ENCODE measurements around the gene PRDM16. TPM values are rescaled to one million over a fixed set of nuclear protein-coding genes. Genes with fewer than 3 reads are reported as not detected.

Gene PRDM16
- total and polyA plus RNA-seq, 7 donors = 0.04 to 1.2 (median 0.31) TPM

- Histone ChIP-seq H3K36me3 (ENCODE audit: insufficient read depth in 1 of 2, low read depth in 1 of 2) (no peaks in the 10 kb centered on the region), H3K9me3 (no peaks in the 10 kb centered on the region), H3K4me1 (no peaks in the 10 kb centered on the region), H3K27ac (peak overlapping the region; percentile 32), H3K4me3 (no peak overlapping the region), H3K27me3 (ENCODE audit: insufficient read depth in 3 of 3, low read length in 2 of 3) (no peaks in the 10 kb centered on the region)
- TF ChIP-seq, protein P1, sequence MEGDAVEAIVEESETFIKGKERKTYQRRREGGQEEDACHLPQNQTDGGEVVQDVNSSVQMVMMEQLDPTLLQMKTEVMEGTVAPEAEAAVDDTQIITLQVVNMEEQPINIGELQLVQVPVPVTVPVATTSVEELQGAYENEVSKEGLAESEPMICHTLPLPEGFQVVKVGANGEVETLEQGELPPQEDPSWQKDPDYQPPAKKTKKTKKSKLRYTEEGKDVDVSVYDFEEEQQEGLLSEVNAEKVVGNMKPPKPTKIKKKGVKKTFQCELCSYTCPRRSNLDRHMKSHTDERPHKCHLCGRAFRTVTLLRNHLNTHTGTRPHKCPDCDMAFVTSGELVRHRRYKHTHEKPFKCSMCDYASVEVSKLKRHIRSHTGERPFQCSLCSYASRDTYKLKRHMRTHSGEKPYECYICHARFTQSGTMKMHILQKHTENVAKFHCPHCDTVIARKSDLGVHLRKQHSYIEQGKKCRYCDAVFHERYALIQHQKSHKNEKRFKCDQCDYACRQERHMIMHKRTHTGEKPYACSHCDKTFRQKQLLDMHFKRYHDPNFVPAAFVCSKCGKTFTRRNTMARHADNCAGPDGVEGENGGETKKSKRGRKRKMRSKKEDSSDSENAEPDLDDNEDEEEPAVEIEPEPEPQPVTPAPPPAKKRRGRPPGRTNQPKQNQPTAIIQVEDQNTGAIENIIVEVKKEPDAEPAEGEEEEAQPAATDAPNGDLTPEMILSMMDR (IDR thresholded peaks at IDR 0.05) = no peak
- 82 to 84% (median 83%) methylated on average over 15 to 17 of the region's 17 CpGs for WGBS, 3 donors
- ATAC-seq = no peak
- intact Hi-C loops (cut with DNase I) = no loop called here
- no peak for DNase-seq
Measured at GRCh38 chr1:3196577-3197245, 127.7 kb downstream of the PRDM16 start.

GRCh38 chr1:3197781-3198316 lies 128.8 kb downstream of the PRDM16 start:
- Histone ChIP-seq H3K9me3 (no peaks in the 10 kb centered on the region), H3K27me3 (ENCODE audit: insufficient read depth in 3 of 3, low read length in 2 of 3) (no peaks in the 10 kb centered on the region), H3K36me3 (ENCODE audit: insufficient read depth in 1 of 2, low read depth in 1 of 2) (no peaks in the 10 kb centered on the region), H3K4me3 (no peak overlapping the region), H3K4me1 (no peaks in the 10 kb centered on the region), H3K27ac (no peak overlapping the region)
- intact Hi-C loops (cut with DNase I) = no loop called here
- DNase-seq = no peak
- ATAC-seq = no peak
- TF ChIP-seq, protein P1 (IDR thresholded peaks at IDR 0.05) = no peak
- WGBS, 3 donors = 91 to 95% (median 93%) methylated on average over 22 of the region's 22 CpGs

GRCh38 chr1:3198371-3199271 lies 129.6 kb downstream of the PRDM16 start:
- intact Hi-C loops (cut with DNase I) = no loop called here
- Histone ChIP-seq H3K36me3 (ENCODE audit: insufficient read depth in 1 of 2, low read depth in 1 of 2) (no peaks in the 10 kb centered on the region), H3K9me3 (no peaks in the 10 kb centered on the region), H3K27ac (no peak overlapping the region), H3K4me1 (no peaks in the 10 kb centered on the region), H3K4me3 (no peak overlapping the region), H3K27me3 (ENCODE audit: insufficient read depth in 3 of 3, low read length in 2 of 3) (no peaks in the 10 kb centered on the region)
- DNase-seq = no peak
- no peak for ATAC-seq
- TF ChIP-seq, protein P1 (IDR thresholded peaks at IDR 0.05) = no peak
- WGBS, 3 donors = 81 to 84% (median 83%) methylated on average over 40 of the region's 40 CpGs

GRCh38 chr1:3204725-3205124 lies 135.7 kb downstream of the PRDM16 start:
- TF ChIP-seq, protein P1 (IDR thresholded peaks at IDR 0.05) = no peak
- no peak for ATAC-seq
- no peaks in the 10 kb centered on the region for H3K9me3 ChIP-seq
- H3K27ac ChIP-seq = no peak overlapping the region
- WGBS, 3 donors = 57 to 64% (median 57%) methylated on average over 18 to 20 of the region's 20 CpGs
- H3K36me3 ChIP-seq (ENCODE audit: insufficient read depth in 1 of 2, low read depth in 1 of 2) = no peaks in the 10 kb centered on the region
- H3K4me3 ChIP-seq = no peak overlapping the region
- H3K4me1 ChIP-seq = no peaks in the 10 kb centered on the region
- intact Hi-C loops (cut with DNase I) = no loop called here
- no peak for DNase-seq
- H3K27me3 ChIP-seq (ENCODE audit: insufficient read depth in 3 of 3, low read length in 2 of 3) = peaks cover 0 to 1% (median 0%) of the 10 kb centered on the region in 3 donors
